ENCODE results near the gene GRID2IP. TPM values are rescaled to one million over a fixed set of nuclear protein-coding genes. Genes with fewer than 3 reads are reported as not detected.

The GRID2IP gene
- total and polyA plus RNA-seq, 2 donors from 2014 or later = 0.11 to 0.76 TPM

GRCh38 chr7:6536262-6537260 is 14.7 kb downstream of the GRID2IP start:
- H3K27ac ChIP-seq (ENCODE audit: low read depth in 2 of 2, low read length in 2 of 2) = no peak overlapping the region
- FAIRE-seq (no peak), DNase-seq (peak in 4 of 5 donors; percentile 45 to 78 (median 68))
- intact Hi-C loops (cut with DNase I) = no loop called here
- TF ChIP-seq, protein P1, sequence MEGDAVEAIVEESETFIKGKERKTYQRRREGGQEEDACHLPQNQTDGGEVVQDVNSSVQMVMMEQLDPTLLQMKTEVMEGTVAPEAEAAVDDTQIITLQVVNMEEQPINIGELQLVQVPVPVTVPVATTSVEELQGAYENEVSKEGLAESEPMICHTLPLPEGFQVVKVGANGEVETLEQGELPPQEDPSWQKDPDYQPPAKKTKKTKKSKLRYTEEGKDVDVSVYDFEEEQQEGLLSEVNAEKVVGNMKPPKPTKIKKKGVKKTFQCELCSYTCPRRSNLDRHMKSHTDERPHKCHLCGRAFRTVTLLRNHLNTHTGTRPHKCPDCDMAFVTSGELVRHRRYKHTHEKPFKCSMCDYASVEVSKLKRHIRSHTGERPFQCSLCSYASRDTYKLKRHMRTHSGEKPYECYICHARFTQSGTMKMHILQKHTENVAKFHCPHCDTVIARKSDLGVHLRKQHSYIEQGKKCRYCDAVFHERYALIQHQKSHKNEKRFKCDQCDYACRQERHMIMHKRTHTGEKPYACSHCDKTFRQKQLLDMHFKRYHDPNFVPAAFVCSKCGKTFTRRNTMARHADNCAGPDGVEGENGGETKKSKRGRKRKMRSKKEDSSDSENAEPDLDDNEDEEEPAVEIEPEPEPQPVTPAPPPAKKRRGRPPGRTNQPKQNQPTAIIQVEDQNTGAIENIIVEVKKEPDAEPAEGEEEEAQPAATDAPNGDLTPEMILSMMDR (IDR thresholded peaks at IDR 0.05; ENCODE audit: borderline replicate concordance, extremely low read depth, insufficient read depth) = no peak
- no peaks in the 10 kb centered on the region for H3K36me3 ChIP-seq (ENCODE audit: control insufficient read depth in 2 of 3, insufficient read depth in 3 of 3, low read length in 3 of 3)
- no peaks in the 10 kb centered on the region for H3K27me3 ChIP-seq (ENCODE audit: control insufficient read depth, insufficient read depth, low read length)
- no peak overlapping the region for H3K9ac ChIP-seq (ENCODE audit: low read length in 3 of 3)
- H3K9me3 ChIP-seq (ENCODE audit: control insufficient read depth in 2 of 3, insufficient read depth in 1 of 3, low read length in 3 of 3) = no peaks in the 10 kb centered on the region
- H3K4me3 ChIP-seq (ENCODE audit: low read length in 3 of 3) = no peak overlapping the region
- no peaks in the 10 kb centered on the region for H3K4me1 ChIP-seq (ENCODE audit: control insufficient read depth in 2 of 3, insufficient read depth in 2 of 3, low read depth in 1 of 3, low read length in 3 of 3)

- DNase-seq (no peak), FAIRE-seq (no peak)
- no peak overlapping the region for H3K9ac ChIP-seq (ENCODE audit: low read length in 3 of 3)
- intact Hi-C loops (cut with DNase I) = no loop called here
- no peaks in the 10 kb centered on the region for H3K36me3 ChIP-seq (ENCODE audit: control insufficient read depth in 2 of 3, insufficient read depth in 3 of 3, low read length in 3 of 3)
- no peaks in the 10 kb centered on the region for H3K9me3 ChIP-seq (ENCODE audit: control insufficient read depth in 2 of 3, insufficient read depth in 1 of 3, low read length in 3 of 3)
- peaks cover 0 to 2% (median 0%) of the 10 kb centered on the region in 3 donors for H3K4me1 ChIP-seq (ENCODE audit: control insufficient read depth in 2 of 3, insufficient read depth in 2 of 3, low read depth in 1 of 3, low read length in 3 of 3)
- no peak overlapping the region for H3K27ac ChIP-seq (ENCODE audit: low read depth in 2 of 2, low read length in 2 of 2)
- H3K27me3 ChIP-seq (ENCODE audit: control insufficient read depth, insufficient read depth, low read length) = peaks cover 2% of the 10 kb centered on the region
- H3K4me3 ChIP-seq (ENCODE audit: low read length in 3 of 3) = no peak overlapping the region
- TF ChIP-seq, protein P1 (IDR thresholded peaks at IDR 0.05; ENCODE audit: borderline replicate concordance, extremely low read depth, insufficient read depth) = no peak
Observed at GRCh38 chr7:6533893-6534495, 17.3 kb downstream of the GRID2IP start.

DNA sequence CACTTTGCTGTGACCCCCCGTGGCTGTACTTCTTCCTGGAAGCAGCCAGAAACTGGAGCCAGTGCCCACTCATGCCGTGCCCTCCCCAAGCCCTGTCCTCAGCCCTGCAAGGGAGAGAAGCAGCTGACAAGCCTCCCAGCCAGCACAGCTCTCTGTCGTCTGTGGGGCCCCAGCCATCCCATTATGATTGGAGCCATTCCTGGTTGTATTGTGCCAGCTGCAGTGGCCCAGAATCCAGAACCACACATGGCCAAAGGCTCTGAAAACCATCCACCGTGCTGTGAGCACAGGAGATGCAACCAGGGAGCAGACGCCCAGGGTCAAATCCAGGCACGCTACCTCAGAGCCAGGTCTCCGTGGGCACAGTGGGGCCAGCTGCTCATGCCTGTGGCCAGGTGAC is 18.7 kb downstream of the GRID2IP start:
- H3K27ac ChIP-seq (ENCODE audit: low read depth in 2 of 2, low read length in 2 of 2) = no peak overlapping the region
- DNase-seq (no peak), FAIRE-seq (no peak)
- no peaks in the 10 kb centered on the region for H3K9me3 ChIP-seq (ENCODE audit: control insufficient read depth in 2 of 3, insufficient read depth in 1 of 3, low read length in 3 of 3)
- no peaks in the 10 kb centered on the region for H3K36me3 ChIP-seq (ENCODE audit: control insufficient read depth in 2 of 3, insufficient read depth in 3 of 3, low read length in 3 of 3)
- TF ChIP-seq, protein P1 (IDR thresholded peaks at IDR 0.05; ENCODE audit: borderline replicate concordance, extremely low read depth, insufficient read depth) = no peak
- H3K4me3 ChIP-seq (ENCODE audit: low read length in 3 of 3) = no peak overlapping the region
- intact Hi-C loops (cut with DNase I) = no loop called here
- H3K9ac ChIP-seq (ENCODE audit: low read length in 3 of 3) = no peak overlapping the region
- H3K27me3 ChIP-seq (ENCODE audit: control insufficient read depth, insufficient read depth, low read length) = peaks cover 2% of the 10 kb centered on the region
- H3K4me1 ChIP-seq (ENCODE audit: control insufficient read depth in 2 of 3, insufficient read depth in 2 of 3, low read depth in 1 of 3, low read length in 3 of 3) = peaks cover 0 to 2% (median 0%) of the 10 kb centered on the region in 3 donors
